CD4-positive, alpha-beta T cell treated with Interleukin-15 for 4 hours (primary cell): ENCODE results near the gene REXO1.
A peak's percentile ranks its signal among the peaks of the same experiment; 100 is the strongest.

Experiments
- DNase-seq: peaks from one replicate; pipeline ENCODE4 v3.0.0-alpha.2; 2020; ENCODE audit warnings: low spot score

REXO1 gene

GRCh38 chr19:1790054-1790792 is 58.1 kb downstream of the REXO1 start:
- DNase-seq = no peak

GRCh38 chr19:1789261-1790041 is 58.8 kb downstream of the REXO1 start:
- no peak for DNase-seq

DNA sequence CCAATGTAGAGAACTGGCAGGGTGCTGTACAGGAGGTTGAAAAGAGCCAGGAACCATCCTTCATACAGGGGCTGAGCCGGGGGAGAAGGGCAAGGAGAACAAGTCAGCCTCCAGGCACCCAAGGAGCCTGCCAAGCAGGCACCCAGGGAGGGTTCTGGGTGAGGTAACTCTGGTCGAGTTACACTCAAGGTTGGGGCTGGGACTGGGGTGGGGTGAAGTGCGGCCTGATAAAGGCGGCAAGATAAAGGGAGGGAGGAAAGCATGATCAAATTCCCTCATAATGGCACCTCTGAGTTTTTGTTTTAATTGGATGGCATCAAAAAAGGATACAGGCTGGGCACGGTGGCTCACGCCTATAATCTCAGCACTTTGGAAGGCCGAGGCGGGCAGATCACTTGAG is 61.2 kb downstream of the REXO1 start:
- no peak for DNase-seq

- no peak for DNase-seq
These were observed 61.6 kb downstream of the REXO1 start for GRCh38 chr19:1786668-1787067.

DNA sequence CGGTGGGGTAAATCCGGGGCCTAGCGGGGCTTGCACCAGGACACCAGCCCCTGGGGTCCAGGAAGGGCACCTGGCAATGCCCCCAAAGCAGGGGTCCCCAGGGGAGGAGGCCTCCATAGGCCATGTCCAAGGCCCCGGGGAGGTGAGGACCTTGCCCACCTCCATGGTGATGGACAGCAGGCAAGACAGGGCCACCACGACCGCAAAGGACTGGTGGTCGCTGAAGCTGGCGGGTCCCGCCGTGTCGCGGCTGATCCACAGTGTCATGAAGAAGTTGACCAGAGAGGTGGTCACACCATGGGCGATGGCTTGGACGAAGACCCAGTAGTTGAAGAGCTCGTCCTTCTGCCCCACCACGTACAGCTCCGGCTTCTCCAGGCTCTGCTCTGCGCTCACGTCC is 63.0 kb downstream of the REXO1 start:
- DNase-seq = no peak

- no peak for DNase-seq
These were observed 64.4 kb downstream of the REXO1 start for GRCh38 chr19:1783874-1784273.

DNA sequence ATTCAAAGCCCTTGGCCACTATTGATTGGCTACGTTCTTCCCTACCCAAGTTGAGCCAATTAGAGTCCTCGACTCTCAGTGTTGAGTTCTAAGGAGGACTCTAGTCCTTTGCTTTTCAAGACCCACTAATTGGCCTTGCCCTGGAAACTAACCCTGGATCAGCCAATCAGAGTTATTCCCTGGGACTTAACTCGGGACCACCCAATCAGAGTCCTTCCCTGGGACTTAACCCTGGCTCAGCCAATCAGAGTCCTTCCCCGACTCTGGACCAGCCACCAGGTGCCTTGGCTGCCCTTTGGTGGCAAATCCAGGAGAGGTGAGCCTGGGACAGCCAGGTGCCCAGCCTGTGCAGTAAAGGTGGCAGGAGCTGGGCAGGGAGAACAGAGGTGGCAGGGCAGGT is 64.9 kb downstream of the REXO1 start:
- no peak for DNase-seq

GRCh38 chr19:1782521-1782920 is 65.8 kb downstream of the REXO1 start:
- DNase-seq = no peak

DNA sequence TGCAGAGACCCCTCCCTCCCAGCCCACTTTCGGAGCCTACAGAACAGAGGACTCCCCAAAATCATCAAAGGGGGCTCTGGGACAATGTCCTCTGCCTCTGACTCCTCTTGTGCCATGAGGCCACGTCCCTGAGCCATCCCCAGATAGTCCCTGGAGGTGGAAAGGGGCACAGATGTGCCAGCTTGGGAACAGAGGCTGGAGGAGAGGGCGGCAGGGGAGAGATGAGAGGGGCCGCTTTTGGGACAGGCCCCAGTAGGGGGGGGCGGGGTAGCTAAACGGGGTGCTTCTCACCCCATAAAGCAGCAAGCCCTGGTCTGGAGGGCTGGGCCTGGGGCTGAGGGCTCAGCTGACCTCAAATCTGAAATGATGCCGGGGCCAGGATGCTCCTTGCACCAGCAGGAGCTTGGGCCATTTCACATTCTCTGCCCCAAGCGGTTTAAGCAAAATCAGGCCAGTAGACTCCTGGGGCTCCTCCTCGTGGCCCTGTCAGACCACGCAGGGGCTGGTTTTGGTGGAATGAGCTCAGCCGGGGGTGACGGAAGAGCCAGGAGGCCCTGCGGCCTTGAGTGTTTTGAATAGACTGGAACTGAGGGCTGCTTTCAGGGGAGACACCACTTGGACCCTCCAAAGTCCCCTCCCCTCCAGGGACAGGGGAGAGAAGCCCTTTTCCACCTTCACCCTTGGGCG is 67.9 kb downstream of the REXO1 start:
- no peak for DNase-seq

GRCh38 chr19:1779574-1779973 is 68.7 kb downstream of the REXO1 start:
- DNase-seq = no peak

GRCh38 chr19:1777149-1777548 is 71.1 kb downstream of the REXO1 start:
- no peak for DNase-seq

DNA sequence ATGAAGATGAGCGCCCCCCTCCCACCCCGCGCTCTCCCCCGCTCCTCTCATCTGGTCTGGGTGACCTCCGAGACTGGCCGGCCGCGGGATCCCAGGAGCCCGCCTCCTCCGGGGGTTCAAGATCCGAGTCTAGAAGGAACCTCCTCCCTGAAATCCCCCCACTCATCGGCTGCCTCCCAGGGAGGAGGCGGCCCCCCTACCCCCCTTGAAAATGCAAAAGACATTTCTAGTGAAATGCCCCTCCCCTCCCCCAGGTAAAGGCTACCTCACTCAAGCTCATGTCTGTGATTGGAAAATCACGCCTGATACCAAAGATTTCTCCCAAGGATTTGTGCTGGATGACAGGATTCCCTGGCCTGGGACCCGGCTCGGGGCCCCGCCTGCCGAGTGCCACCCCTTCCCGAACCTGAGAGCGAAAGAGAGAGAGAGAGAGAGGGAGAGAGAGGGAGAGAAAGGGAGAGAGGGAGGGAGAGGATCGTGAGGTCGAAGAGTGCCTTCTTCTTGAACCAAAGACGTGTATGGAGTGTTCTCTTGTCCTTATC is 71.6 kb downstream of the REXO1 start:
- no peak for DNase-seq

DNA sequence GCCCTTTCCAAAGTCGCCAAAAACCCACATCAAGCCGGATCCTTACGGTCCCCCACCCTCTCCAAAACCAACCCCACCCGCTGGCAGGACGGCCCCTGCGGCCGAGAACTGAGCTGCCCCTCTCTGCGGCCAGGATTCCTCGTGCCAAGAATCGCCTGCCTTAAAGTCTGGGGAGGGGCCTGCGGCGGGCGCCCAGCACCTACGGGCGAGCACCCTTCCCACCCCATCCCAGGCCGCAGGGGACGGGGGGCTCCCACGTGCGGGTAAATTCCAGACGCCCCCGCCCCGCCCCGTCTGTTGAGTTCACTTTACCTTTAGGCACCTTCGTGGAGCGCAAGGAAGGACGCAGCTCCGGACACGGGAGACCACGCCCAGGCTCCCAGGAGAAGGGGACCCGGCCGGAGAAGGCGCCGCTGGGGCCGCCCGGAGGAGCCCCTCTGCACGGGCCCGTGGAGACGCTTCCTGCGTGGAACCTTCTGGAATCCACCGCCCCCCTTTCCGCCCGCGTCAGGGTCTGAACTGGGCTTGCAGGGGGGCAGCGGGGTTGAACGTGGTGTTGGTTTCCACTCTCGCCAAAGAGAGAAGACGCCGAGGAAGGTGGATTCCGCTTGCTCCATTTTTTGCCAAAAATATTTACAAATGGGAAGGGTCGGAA is 72.2 kb downstream of the REXO1 start:
- DNase-seq = no peak

DNA sequence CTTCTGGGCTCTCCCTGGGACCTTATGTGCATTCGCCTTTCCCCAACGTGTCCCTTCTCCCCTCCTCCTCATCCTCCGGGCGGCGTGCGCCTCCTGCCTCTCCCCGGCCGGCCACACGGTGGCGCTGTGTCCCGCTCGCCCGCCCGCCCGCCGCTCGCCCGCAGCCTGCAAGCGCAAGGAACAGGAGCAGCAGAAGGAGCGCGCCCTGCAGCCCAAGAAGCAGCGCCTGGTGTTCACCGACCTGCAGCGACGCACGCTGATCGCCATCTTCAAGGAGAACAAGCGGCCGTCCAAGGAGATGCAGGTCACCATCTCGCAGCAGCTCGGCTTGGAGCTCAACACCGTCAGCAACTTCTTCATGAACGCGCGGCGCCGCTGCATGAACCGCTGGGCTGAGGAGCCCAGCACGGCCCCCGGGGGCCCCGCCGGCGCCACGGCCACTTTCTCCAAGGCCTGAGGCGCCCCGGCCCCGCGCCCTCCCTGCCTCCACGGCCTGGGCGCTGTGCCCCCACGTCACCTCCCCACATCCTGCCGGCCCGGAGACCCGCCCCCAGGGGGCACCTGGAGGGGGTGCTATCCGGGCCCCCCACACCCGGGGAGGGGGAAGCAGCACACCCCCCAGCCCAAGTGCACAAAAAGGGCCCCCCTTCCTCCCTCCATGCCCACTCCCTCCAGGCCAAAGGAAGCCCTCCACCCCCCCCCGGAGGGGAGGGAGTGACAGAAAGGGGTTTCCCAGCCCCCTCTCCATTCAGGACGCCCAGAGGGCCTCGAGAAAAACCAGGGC is 73.1 kb downstream of the REXO1 start:
- no peak for DNase-seq

DNA sequence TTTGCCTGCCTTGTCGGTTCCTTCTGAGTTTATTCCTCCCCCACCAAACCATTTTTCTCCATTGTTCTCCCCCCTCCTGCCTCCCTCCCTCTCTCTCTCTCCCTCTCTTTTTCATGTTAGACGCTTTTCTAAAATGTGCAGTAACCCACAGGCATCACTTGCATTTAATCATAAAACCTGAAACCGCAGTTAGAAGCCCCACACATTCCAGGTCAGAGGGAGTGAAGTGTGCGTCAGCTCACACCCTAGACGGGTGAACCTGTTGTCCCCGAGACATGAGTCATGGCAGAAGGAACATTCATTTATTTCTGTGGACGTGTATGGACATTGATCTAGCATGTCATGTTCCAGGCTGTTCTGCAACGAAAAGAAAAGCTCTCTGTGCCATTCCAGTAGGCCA is 75.1 kb downstream of the REXO1 start:
- DNase-seq = no peak

DNA sequence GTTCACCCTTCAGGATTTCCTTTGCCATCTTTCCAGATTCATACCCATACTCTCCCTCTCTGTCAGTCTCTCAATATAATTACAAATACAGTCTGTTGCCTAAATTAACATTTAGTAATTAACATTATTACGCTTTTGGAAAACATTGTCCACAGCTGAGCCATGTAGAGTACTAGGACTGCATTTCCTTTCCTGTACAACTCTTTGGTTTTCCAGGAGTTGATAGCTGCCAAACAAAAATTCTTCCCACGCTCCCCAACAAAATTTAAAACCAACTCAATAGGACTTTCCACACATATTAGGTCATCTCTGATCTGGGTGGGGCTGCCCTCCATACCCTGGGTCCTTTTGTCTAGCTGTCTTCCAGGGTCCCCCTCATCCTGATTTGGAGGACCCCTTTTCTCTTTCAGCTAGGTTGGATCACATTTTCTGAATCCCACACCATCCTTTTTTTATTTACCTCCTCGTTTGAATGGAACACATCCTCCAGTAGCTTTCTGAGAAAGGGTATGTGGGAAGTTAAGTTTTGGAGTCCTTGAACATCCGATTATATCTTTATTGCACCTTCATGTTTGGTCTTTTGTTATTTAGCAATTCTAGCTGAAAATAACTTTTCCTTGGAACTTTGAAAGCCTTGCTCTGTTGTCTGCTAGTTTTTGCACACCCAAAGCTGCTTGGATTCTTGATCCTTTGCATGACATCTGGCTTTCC is 77.3 kb downstream of the REXO1 start:
- DNase-seq = no peak

GRCh38 chr19:1769645-1769985 is 78.7 kb downstream of the REXO1 start:
- DNase-seq = no peak

GRCh38 chr19:1768918-1769644 is 79.2 kb downstream of the REXO1 start:
- no peak for DNase-seq

DNA sequence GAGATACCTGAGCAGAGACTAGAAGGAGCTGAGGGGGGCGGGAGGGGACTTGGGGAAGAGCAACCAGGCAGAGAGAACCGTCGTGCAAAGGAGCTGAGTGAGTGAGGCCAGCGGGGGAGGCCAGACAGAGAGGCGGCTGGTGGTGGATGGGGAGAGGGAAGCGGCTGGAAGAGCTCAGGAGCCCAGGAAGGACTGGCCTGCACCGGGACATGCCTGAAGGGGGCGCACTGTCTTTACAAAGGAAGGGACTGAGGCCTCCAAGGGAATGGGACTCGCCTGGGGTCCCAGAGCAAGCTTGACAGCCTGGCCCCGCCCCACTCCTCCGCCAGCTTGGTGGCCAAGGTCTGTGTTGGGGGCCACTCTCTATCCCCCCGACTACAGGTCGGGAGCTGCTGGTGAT is 80.0 kb downstream of the REXO1 start:
- DNase-seq = no peak

DNA sequence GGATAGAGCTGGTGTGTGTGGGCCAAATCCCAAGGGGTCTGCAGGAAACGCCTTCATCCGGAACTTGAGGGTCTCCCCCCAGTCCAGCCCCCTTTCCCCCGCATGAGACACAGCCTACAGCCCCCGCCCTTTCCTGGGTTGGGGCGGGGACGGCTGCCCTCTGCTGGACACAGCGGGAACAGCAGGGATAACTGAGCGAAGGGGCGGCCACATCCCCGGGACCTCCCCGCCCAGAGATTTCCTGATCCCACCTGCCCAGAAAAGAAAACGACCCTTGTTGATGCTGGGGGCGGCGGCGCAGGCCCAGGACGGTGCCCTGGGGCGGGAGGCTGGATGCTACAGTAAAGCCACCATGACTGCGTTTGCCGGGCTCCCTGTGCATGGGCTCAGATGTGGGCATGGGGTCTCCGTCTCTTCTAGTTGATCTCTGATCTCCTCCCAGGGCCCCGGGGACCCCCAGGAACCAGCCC is 80.8 kb downstream of the REXO1 start:
- DNase-seq = peak; percentile 53
